Body of pancreas (tissue), 4 donors: ENCODE results near the gene COL28A1.

Experiments
- CTCF ChIP-seq, 7 experiments: fragments of 450-650 bp in 4 of 7; fragments of 200-600 bp in 3 of 7; sonication (generic) in 3 of 7; IDR thresholded peaks; one replicate each; pipeline ENCODE4 v1.5.1; 2016 to 2019; ENCODE audit warnings: antibody characterized with exemption in 7 of 7
- POLR2A ChIP-seq, 3 donors: fragments of 450-650 bp; IDR thresholded peaks; one replicate each; pipeline ENCODE4 v1.6.1; 2016; ENCODE audit warnings: antibody characterized with exemption in 3 of 3, mild to moderate bottlenecking in 2 of 3

- TF ChIP-seq CTCF (IDR thresholded peaks at IDR 0.05), result no peak
- TF ChIP-seq POLR2A (IDR thresholded peaks at IDR 0.05), result no peak
These were observed 102.7 kb downstream of the COL28A1 start for GRCh38 chr7:7432979-7433378.
